Vagina (tissue), 2 donors: ENCODE data around the gene EIPR1.

ENCODE experiments used
- POLR2A ChIP-seq, 2 donors: fragments of 450-650 bp; IDR thresholded peaks; one replicate each; pipeline ENCODE4 v1.6.1; 2017; ENCODE audit warnings: antibody characterized with exemption in 2 of 2, mild to moderate bottlenecking in 2 of 2, moderate library complexity in 2 of 2
- TF ChIP-seq, protein P1 (sequence below), 3 experiments: fragments of 450-650 bp in 2 of 3; fragments of 200-600 bp in 1 of 3; sonication (generic) in 1 of 3; IDR thresholded peaks; one replicate each; pipeline ENCODE4 v1.5.1; 2017 to 2019; ENCODE audit warnings: antibody characterized with exemption in 3 of 3, mild to moderate bottlenecking in 2 of 3, moderate library complexity in 2 of 3

DNA sequence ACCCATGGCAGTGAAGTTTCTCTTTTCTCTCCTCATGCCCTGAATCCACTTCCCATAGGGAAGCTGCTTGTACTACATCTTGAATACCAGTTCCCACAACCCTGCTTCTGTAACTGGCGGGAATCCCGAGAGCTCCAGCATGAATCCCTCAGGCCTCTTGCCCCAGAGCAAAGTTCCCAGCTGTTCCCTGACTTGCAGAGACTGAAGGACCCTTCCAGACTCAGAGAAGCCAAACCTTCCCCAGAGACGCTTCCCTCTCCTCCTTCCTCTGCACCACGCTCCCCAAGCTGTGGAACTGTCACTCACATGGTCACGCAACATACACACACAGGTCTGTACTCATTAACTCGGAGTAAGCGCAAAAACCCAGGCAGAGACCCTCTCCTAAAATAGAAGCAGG lies 28.3 kb upstream of the EIPR1 start:
- TF ChIP-seq, protein P1, sequence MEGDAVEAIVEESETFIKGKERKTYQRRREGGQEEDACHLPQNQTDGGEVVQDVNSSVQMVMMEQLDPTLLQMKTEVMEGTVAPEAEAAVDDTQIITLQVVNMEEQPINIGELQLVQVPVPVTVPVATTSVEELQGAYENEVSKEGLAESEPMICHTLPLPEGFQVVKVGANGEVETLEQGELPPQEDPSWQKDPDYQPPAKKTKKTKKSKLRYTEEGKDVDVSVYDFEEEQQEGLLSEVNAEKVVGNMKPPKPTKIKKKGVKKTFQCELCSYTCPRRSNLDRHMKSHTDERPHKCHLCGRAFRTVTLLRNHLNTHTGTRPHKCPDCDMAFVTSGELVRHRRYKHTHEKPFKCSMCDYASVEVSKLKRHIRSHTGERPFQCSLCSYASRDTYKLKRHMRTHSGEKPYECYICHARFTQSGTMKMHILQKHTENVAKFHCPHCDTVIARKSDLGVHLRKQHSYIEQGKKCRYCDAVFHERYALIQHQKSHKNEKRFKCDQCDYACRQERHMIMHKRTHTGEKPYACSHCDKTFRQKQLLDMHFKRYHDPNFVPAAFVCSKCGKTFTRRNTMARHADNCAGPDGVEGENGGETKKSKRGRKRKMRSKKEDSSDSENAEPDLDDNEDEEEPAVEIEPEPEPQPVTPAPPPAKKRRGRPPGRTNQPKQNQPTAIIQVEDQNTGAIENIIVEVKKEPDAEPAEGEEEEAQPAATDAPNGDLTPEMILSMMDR (IDR thresholded peaks at IDR 0.05): no peak
- TF ChIP-seq POLR2A (IDR thresholded peaks at IDR 0.05): no peak
